G401 (cell line): ENCODE data around the gene CCR3. TPM values are rescaled to one million over a fixed set of nuclear protein-coding genes. Genes with fewer than 3 reads are reported as not detected.

Experiments
- total RNA-seq: library from RNA; depleted of rRNA; stranded (reverse); fragments of >200 nt; shearing (Covaris generic); gene quantifications from 2 replicates; pipeline ENCODE4 v1.2.3, GENCODE V29; 2014; rRNA removed

Gene CCR3
- total RNA-seq, 1 experiment from 2014 or later = 11.5 TPM

Other genes with a start within 250 kb of the CCR3 start
- 9.1 and 11.3 TPM in 2 replicates for gene FYCO1, start 246.6 kb upstream of the CCR3 start, total RNA-seq
- 0.06 TPM in 1 of 2 replicates, not detected in the other for gene XCR1, start 215.0 kb upstream of the CCR3 start, total RNA-seq
- gene CCR1, start 34.1 kb upstream of the CCR3 start, total RNA-seq = 16.2 and 23.0 TPM in 2 replicates
- gene CCR2, start 111.7 kb downstream of the CCR3 start, total RNA-seq = not detected in 2 replicates
- 0.20 and 0.31 TPM in 2 replicates for gene CCR5, start 128.5 kb downstream of the CCR3 start, total RNA-seq
- gene CCRL2, start 164.8 kb downstream of the CCR3 start, total RNA-seq = 0.98 and 3.2 TPM in 2 replicates
- gene LTF, start 222.4 kb downstream of the CCR3 start, total RNA-seq = not detected in 2 replicates